HG03469 (cell line): ENCODE data around the gene ZSCAN2.

Source experiments
- ATAC-seq: cut with Tn5 transposase; IDR thresholded peaks from one replicate; pipeline ENCODE4 v1.9.1; 2021; ENCODE audit warnings: mild to moderate bottlenecking, moderate library complexity, moderate number of reproducible peaks; ENCODE audit not compliant: unreplicated experiment

Gene ZSCAN2

GRCh38 chr15:84668221-84668982 is 67.6 kb downstream of the ZSCAN2 start:
- no peak for ATAC-seq

DNA sequence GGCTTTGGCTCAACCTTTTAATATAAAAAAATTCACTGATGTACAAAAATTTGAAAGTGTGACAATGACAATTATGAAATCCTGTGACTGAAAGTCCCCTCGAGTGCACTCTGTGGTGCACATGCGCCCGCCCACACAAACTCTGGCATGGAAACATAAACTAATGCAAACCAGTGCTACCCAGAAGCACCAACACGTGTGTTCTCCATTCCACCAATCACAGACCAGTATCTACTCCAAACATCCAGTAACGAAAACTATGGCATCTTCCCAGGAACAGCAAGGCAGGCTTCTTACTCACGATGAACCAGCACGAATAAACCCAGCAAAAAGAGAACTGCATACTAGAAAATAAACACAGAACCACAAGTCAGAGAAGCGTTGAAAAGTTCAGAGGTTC is 68.9 kb downstream of the ZSCAN2 start:
- no peak for ATAC-seq

GRCh38 chr15:84671211-84671610 is 70.4 kb downstream of the ZSCAN2 start:
- ATAC-seq = no peak
